NOMO-1 (cell line): ENCODE data around the gene ATP5ME.
"Not testable (repeated sequence)": the region's sequence is repeated elsewhere in the genome, so short reads cannot be mapped to it uniquely, and the experiment has no call there.

Experiments used
- DNase-seq, 2 experiments: peaks; one replicate each; lab custom pipeline; 2025; ENCODE audit not compliant: unreplicated experiment in 2 of 2; lab: John Stamatoyannopoulos, UW

ATP5ME gene

DNA sequence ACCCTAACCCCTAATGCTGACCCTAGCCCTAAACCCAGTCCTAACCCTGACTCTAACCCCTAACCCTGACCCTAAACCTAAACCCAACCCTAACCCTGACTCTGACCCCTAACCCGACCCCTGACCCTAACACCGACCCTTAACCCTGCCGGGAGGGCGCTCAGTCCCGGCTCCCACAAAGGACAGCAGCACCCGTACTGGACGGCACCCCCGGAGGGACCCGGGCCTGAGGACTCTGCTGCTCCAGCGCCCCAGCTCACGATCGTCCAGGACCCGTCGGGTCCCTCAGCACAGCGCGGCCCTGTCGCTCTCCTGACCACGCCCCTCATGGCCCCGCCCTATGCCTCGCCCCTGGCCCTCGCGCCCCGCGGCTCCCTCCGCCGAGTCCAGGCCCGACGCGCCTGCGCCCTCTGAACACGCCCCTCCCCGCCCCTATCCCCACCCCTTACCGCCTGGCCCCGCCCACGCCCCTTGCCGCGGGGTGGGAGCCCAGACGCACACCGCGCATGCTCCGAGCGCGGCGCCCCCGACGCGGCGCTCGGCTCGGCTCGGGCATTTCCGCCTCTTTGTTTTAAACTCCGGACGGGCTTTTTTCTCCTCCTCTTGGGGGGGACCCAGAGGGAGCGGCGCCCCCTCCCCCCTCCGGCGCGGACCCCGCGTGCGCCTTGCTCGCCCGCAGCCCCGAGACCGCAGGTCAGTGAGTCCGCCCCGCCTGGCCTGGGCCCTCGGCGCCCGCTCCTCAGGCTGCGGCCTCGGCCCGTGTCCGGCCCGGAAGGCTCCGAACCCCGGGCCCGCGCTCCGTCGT lies 31.4 kb upstream of the ATP5ME start, which contains the start of gene PCGF3:
TSS of gene PCGF3 (plus strand) at position 555 of the 805 bp plus-strand sequence. CDS start 27,849 bp downstream, outside the sequence.
- DNase-seq = peak; percentile 87 to 88

DNA sequence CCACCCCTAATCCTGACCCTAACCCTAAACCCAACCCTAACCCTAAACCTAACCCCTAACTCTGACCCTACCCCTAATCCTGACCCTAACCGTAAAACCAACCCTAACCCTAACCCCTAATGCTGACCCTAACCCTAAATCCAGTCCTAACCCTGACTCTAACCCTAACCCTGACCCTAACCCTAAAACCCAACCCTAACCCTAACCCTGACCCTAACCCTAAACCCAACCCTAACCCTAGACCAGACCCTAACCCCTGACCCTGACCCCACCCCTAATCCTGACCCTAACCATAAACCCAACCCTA lies 30.8 kb upstream of the ATP5ME start:
- no peak for DNase-seq

GRCh38 chr4:704198-704891 lies 30.3 kb upstream of the ATP5ME start:
- no peak for DNase-seq

GRCh38 chr4:703336-704197 lies 29.5 kb upstream of the ATP5ME start:
- no peak for DNase-seq

- no peak for DNase-seq
These were observed 28.6 kb upstream of the ATP5ME start for GRCh38 chr4:702618-703048.

GRCh38 chr4:700587-701264 lies 26.6 kb upstream of the ATP5ME start:
- DNase-seq = no peak

GRCh38 chr4:699816-700580 lies 25.9 kb upstream of the ATP5ME start:
- DNase-seq = no peak

DNA sequence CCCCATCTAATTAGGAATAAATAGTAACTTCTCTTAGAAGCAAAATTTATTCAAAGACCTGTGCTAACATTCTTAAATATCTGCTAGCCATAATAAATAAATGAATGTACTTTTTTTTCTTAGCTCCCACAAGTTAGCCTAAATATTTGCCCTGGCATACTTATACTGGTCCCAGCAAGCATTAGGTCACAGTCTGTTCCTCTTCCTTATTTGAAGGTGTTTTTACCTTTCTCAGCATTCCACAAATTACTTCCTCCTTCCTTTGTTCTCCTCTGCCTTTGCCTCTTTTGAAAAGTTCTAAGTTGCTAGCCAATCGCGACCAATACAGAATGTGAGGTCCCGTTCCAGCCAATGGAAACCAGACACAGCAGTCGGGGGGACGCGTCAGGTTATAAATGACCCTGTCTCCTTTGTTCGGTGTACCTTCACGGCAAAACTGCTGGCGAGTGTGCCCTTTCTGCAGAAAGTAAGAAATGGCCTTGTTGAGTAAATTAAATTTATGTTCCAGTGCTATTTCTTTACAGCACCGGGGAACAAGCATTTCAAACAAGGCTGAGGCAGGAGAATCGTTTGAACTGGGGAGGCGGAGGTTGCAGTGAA lies 20.4 kb upstream of the ATP5ME start:
- not testable (repeated sequence) for DNase-seq

- no peak for DNase-seq
These were observed 18.9 kb upstream of the ATP5ME start for GRCh38 chr4:692771-693554.

GRCh38 chr4:689723-690122 lies 15.6 kb upstream of the ATP5ME start:
- DNase-seq = no peak

DNA sequence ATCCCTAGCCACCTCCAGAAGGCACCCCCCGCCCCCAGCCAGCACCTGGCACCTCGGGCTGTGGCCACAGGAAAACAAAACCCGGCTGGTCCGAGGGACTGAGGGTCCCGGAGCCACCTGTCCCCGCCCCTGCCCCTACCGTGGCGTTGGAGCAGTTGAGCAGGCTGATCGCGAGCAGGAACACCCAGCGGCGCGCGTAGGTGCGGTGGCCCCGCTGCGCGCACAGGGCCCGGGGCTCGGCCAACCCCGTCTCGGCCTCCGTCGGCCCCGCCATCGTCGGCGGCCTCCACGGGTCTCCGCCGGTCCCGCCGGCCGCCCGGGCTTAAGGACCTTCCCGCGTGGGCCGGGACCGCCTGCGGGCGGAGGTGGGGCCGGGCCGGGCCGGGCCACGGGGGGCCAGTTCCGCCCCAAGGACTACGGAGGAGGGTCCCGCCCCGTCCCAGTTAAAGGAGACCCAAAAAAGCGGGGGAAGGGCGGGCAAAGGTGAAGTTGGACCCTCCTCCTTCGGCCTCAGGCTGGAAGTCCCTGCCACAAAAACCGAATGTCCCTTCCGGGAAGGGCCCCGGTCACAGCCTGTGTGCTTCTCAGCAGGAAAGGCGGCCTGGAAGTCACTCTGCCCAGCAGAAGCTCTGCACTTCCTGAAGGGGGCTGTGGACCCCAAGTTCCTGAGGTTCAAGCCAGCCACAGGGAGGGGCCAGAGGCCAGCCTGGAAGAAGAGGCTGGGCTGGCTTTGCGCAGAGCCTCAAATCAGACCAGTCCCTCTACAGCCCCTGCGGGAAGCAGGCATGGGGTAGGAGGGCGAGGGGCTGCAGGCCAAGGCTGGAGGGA lies 15.0 kb upstream of the ATP5ME start, which contains the start of gene SLC49A3:
TSS of gene SLC49A3 (minus strand) at position 298 of the 828 bp plus-strand sequence. CDS start at position 274, 24 bp downstream.
- peak; percentile 31 to 38 for DNase-seq

DNA sequence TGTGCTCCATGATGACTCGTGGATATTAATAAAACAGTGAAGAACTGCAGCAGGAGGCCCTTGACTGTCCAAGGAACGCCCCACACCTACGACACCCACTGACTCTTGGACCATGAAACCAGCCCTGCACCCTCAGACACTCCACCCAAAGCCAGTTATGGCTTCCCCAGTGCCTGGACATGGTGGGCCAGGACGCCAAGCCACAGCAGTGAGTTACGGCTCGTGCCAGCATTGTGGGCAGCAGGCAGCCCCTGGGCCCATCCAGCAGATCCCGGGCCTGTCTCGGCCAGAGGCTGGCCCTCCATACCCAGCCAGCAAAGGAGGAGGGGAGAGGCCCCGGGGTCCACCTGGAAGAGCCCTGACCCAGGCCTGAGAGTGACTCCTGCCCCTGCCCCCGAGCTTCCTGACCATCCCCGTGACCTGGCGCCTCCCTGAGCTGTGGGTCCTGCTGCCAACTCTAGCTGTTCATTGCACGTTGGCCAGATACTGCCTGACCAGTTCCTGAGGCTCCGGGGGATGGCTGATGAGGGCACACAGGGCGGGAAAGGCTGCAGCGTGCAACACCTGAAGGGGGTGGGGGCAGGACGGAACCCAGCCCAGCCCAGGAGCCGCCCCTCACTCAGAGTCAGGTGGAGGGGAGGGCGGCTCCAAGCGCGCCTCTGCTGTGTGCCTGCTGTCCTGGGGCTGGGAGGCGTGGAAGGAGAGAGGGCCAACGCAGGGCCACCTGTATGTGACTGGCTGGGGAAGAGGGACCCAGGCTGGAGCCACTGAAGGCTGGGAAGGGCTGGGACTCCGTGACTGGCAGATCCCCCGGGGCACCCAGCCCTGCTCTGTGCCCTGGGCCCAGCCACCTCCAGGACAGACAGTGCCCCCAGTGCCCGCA lies 14.1 kb upstream of the ATP5ME start:
- no peak for DNase-seq

DNA sequence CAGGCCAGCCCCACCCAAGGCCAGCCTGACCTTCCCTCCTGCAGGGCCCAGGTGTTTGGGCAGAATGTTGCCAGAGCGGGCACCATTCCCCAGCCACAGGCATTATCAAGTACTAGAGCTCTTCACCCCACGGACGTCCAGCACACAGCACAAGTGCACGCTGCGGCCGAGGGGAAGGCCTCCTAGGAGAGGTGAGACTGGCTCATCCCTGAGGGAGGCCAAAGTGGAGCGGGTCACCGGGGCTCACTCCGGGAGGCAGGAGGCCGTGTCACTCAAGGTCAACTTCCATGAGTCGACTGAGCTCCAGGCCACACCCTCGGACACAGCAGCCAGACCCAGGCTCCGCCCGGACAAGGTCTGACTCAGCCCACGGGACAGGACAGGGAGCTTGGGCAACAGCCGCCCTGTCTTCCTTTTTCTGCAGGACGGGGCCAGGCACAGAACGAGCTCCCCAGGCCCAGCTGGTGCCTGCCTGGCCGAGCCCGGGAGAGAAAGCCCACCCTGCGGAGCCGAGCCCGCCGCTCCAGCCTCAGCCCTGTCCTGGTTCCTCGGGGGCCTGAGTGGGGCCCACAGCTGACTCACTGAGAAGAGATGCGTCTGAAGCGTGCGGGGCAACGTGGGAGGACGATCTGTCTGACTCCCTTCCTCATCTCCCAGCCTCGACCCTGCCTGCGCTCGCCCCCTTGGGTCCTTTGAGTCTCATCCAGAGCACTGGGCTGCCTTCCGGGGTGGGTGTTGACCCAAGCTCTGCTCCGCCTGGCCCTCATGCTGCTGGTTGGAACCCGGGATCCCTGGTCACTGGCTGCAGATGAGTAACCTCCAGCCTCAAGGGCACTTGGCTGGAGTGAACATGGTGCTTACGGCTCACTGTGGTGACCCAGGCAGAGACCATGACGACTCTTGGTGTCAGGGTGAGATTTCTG lies 13.2 kb upstream of the ATP5ME start:
- peak; percentile 81 to 86 for DNase-seq

- DNase-seq = no peak
These were observed 12.5 kb upstream of the ATP5ME start for GRCh38 chr4:686413-687040.

- no peak for DNase-seq
These were observed 11.8 kb upstream of the ATP5ME start for GRCh38 chr4:685679-686412.
